ENCODE data around the gene BMPR1A. TPM values are rescaled to one million over a fixed set of nuclear protein-coding genes. Genes with fewer than 3 reads are reported as not detected.

The BMPR1A gene
- total and polyA plus RNA-seq, 4 donors: 38.1 to 84.0 (median 63.4) TPM

- WGBS (ENCODE audit: insufficient coverage): 34% methylated on average over 6 of the region's 9 CpGs
- Histone ChIP-seq H3K36me3 (ENCODE audit: control insufficient read depth, insufficient read depth, low read length) (no peaks in the 10 kb centered on the region), H3K27me3 (ENCODE audit: control insufficient read depth, insufficient read depth, low read length) (no peaks in the 10 kb centered on the region), H3K4me3 (ENCODE audit: low read depth, low read length) (peak overlapping the region; percentile 54), H3K9me3 (ENCODE audit: control insufficient read depth, insufficient read depth, low read length) (no peaks in the 10 kb centered on the region), H3K27ac (ENCODE audit: low read depth, low read length) (peak overlapping the region; percentile 91), H3K4me1 (ENCODE audit: control insufficient read depth, insufficient read depth, low read length) (peaks cover 36% of the 10 kb centered on the region)
- DNase-seq (ENCODE audit: low read depth in 4 of 6, low spot score in 6 of 6): no peak
Measured at GRCh38 chr10:86712317-86712707, 44.1 kb upstream of the BMPR1A start.

- WGBS (ENCODE audit: insufficient coverage): 79% methylated on average over 3 of the region's 6 CpGs
- Histone ChIP-seq H3K9me3 (ENCODE audit: control insufficient read depth, insufficient read depth, low read length) (no peaks in the 10 kb centered on the region), H3K4me1 (ENCODE audit: control insufficient read depth, insufficient read depth, low read length) (peaks cover 25% of the 10 kb centered on the region), H3K36me3 (ENCODE audit: control insufficient read depth, insufficient read depth, low read length) (no peaks in the 10 kb centered on the region), H3K4me3 (ENCODE audit: low read depth, low read length) (no peak overlapping the region), H3K27me3 (ENCODE audit: control insufficient read depth, insufficient read depth, low read length) (no peaks in the 10 kb centered on the region), H3K27ac (ENCODE audit: low read depth, low read length) (no peak overlapping the region)
- no peak for DNase-seq (ENCODE audit: low read depth in 4 of 6, low spot score in 6 of 6)
Measured at GRCh38 chr10:86715156-86715795, 41.1 kb upstream of the BMPR1A start.

- no peak overlapping the region for H3K4me3 ChIP-seq (ENCODE audit: low read depth, low read length)
- no peak overlapping the region for H3K27ac ChIP-seq (ENCODE audit: low read depth, low read length)
- H3K9me3 ChIP-seq (ENCODE audit: control insufficient read depth, insufficient read depth, low read length): no peaks in the 10 kb centered on the region
- WGBS (ENCODE audit: insufficient coverage): 71% methylated on average over 5 of the region's 5 CpGs
- no peak for DNase-seq (ENCODE audit: low read depth in 4 of 6, low spot score in 6 of 6)
- H3K27me3 ChIP-seq (ENCODE audit: control insufficient read depth, insufficient read depth, low read length): no peaks in the 10 kb centered on the region
- H3K4me1 ChIP-seq (ENCODE audit: control insufficient read depth, insufficient read depth, low read length): peaks cover 20% of the 10 kb centered on the region
- H3K36me3 ChIP-seq (ENCODE audit: control insufficient read depth, insufficient read depth, low read length): no peaks in the 10 kb centered on the region
Measured at GRCh38 chr10:86715836-86716235, 40.6 kb upstream of the BMPR1A start.

GRCh38 chr10:86716466-86716865 is 40.0 kb upstream of the BMPR1A start:
- Histone ChIP-seq H3K4me1 (ENCODE audit: control insufficient read depth, insufficient read depth, low read length) (peaks cover 18% of the 10 kb centered on the region), H3K27me3 (ENCODE audit: control insufficient read depth, insufficient read depth, low read length) (no peaks in the 10 kb centered on the region), H3K4me3 (ENCODE audit: low read depth, low read length) (no peak overlapping the region), H3K27ac (ENCODE audit: low read depth, low read length) (no peak overlapping the region), H3K36me3 (ENCODE audit: control insufficient read depth, insufficient read depth, low read length) (no peaks in the 10 kb centered on the region), H3K9me3 (ENCODE audit: control insufficient read depth, insufficient read depth, low read length) (no peaks in the 10 kb centered on the region)
- DNase-seq (ENCODE audit: low read depth in 4 of 6, low spot score in 6 of 6): no peak
- 92% methylated on average over 13 of the region's 13 CpGs for WGBS (ENCODE audit: insufficient coverage)

- H3K27me3 ChIP-seq (ENCODE audit: control insufficient read depth, insufficient read depth, low read length): no peaks in the 10 kb centered on the region
- H3K9me3 ChIP-seq (ENCODE audit: control insufficient read depth, insufficient read depth, low read length): no peaks in the 10 kb centered on the region
- DNase-seq (ENCODE audit: low read depth in 4 of 6, low spot score in 6 of 6): no peak
- no peaks in the 10 kb centered on the region for H3K36me3 ChIP-seq (ENCODE audit: control insufficient read depth, insufficient read depth, low read length)
- H3K4me3 ChIP-seq (ENCODE audit: low read depth, low read length): no peak overlapping the region
- peaks cover 8% of the 10 kb centered on the region for H3K4me1 ChIP-seq (ENCODE audit: control insufficient read depth, insufficient read depth, low read length)
- H3K27ac ChIP-seq (ENCODE audit: low read depth, low read length): no peak overlapping the region
- WGBS (ENCODE audit: insufficient coverage): 100% methylated on average over 3 of the region's 8 CpGs
Measured at GRCh38 chr10:86718556-86718955, 37.9 kb upstream of the BMPR1A start.

GRCh38 chr10:86721232-86721631 is 35.2 kb upstream of the BMPR1A start:
- 67% methylated on average over 3 of the region's 5 CpGs for WGBS (ENCODE audit: insufficient coverage)
- H3K36me3 ChIP-seq (ENCODE audit: control insufficient read depth, insufficient read depth, low read length): no peaks in the 10 kb centered on the region
- DNase-seq (ENCODE audit: low read depth in 4 of 6, low spot score in 6 of 6): no peak
- H3K4me1 ChIP-seq (ENCODE audit: control insufficient read depth, insufficient read depth, low read length): no peaks in the 10 kb centered on the region
- H3K9me3 ChIP-seq (ENCODE audit: control insufficient read depth, insufficient read depth, low read length): no peaks in the 10 kb centered on the region
- H3K27me3 ChIP-seq (ENCODE audit: control insufficient read depth, insufficient read depth, low read length): no peaks in the 10 kb centered on the region
- no peak overlapping the region for H3K27ac ChIP-seq (ENCODE audit: low read depth, low read length)
- no peak overlapping the region for H3K4me3 ChIP-seq (ENCODE audit: low read depth, low read length)

GRCh38 chr10:86723009-86723408 is 33.4 kb upstream of the BMPR1A start:
- no peaks in the 10 kb centered on the region for H3K9me3 ChIP-seq (ENCODE audit: control insufficient read depth, insufficient read depth, low read length)
- H3K36me3 ChIP-seq (ENCODE audit: control insufficient read depth, insufficient read depth, low read length): no peaks in the 10 kb centered on the region
- no peak for DNase-seq (ENCODE audit: low read depth in 4 of 6, low spot score in 6 of 6)
- no peak overlapping the region for H3K27ac ChIP-seq (ENCODE audit: low read depth, low read length)
- peaks cover 5% of the 10 kb centered on the region for H3K4me1 ChIP-seq (ENCODE audit: control insufficient read depth, insufficient read depth, low read length)
- H3K27me3 ChIP-seq (ENCODE audit: control insufficient read depth, insufficient read depth, low read length): no peaks in the 10 kb centered on the region
- WGBS (ENCODE audit: insufficient coverage): no CpG with 5 or more reads among the region's 2 CpGs
- no peak overlapping the region for H3K4me3 ChIP-seq (ENCODE audit: low read depth, low read length)

GRCh38 chr10:86724445-86724844 is 32.0 kb upstream of the BMPR1A start:
- DNase-seq (ENCODE audit: low read depth in 4 of 6, low spot score in 6 of 6): no peak
- Histone ChIP-seq H3K9me3 (ENCODE audit: control insufficient read depth, insufficient read depth, low read length) (no peaks in the 10 kb centered on the region), H3K27ac (ENCODE audit: low read depth, low read length) (no peak overlapping the region), H3K4me3 (ENCODE audit: low read depth, low read length) (no peak overlapping the region), H3K4me1 (ENCODE audit: control insufficient read depth, insufficient read depth, low read length) (peaks cover 13% of the 10 kb centered on the region), H3K36me3 (ENCODE audit: control insufficient read depth, insufficient read depth, low read length) (no peaks in the 10 kb centered on the region), H3K27me3 (ENCODE audit: control insufficient read depth, insufficient read depth, low read length) (no peaks in the 10 kb centered on the region)
- no CpG with 5 or more reads among the region's 6 CpGs for WGBS (ENCODE audit: insufficient coverage)

GRCh38 chr10:86725980-86726676 is 30.3 kb upstream of the BMPR1A start:
- Histone ChIP-seq H3K4me1 (ENCODE audit: control insufficient read depth, insufficient read depth, low read length) (peaks cover 16% of the 10 kb centered on the region), H3K4me3 (ENCODE audit: low read depth, low read length) (no peak overlapping the region), H3K36me3 (ENCODE audit: control insufficient read depth, insufficient read depth, low read length) (no peaks in the 10 kb centered on the region), H3K27me3 (ENCODE audit: control insufficient read depth, insufficient read depth, low read length) (no peaks in the 10 kb centered on the region), H3K9me3 (ENCODE audit: control insufficient read depth, insufficient read depth, low read length) (no peaks in the 10 kb centered on the region), H3K27ac (ENCODE audit: low read depth, low read length) (no peak overlapping the region)
- no peak for DNase-seq (ENCODE audit: low read depth in 4 of 6, low spot score in 6 of 6)
- WGBS (ENCODE audit: insufficient coverage): 84% methylated on average over 10 of the region's 14 CpGs

- DNase-seq (ENCODE audit: low read depth in 4 of 6, low spot score in 6 of 6): no peak
- no peak overlapping the region for H3K4me3 ChIP-seq (ENCODE audit: low read depth, low read length)
- H3K4me1 ChIP-seq (ENCODE audit: control insufficient read depth, insufficient read depth, low read length): peaks cover 16% of the 10 kb centered on the region
- H3K36me3 ChIP-seq (ENCODE audit: control insufficient read depth, insufficient read depth, low read length): no peaks in the 10 kb centered on the region
- H3K9me3 ChIP-seq (ENCODE audit: control insufficient read depth, insufficient read depth, low read length): no peaks in the 10 kb centered on the region
- WGBS (ENCODE audit: insufficient coverage): 100% methylated on average over 1 of the region's 1 CpG
- no peak overlapping the region for H3K27ac ChIP-seq (ENCODE audit: low read depth, low read length)
- H3K27me3 ChIP-seq (ENCODE audit: control insufficient read depth, insufficient read depth, low read length): no peaks in the 10 kb centered on the region
Measured at GRCh38 chr10:86726677-86726999, 29.8 kb upstream of the BMPR1A start.

Data from spinal cord (tissue), 10 donors.